Adrenal gland (tissue), 12 donors: ENCODE measurements around the gene CNTN5. TPM values are rescaled to one million over a fixed set of nuclear protein-coding genes. Genes with fewer than 3 reads are reported as not detected.

Experiments
- DNase-seq, 7 donors: peaks; one replicate each; pipeline ENCODE4 v3.0.0-alpha.2; 2019 to 2020
- H3K27ac ChIP-seq, 5 donors: fragments of 200-600 bp; sonication (generic) in 4 of 5; 1 replicate in 3 of 5; 2 replicates in 2 of 5; pipeline versions ENCODE4 v1.5.1 to v1.8.0; 2016 to 2020; ENCODE audit warnings: mild to moderate bottlenecking in 1 of 5
- H3K27me3 ChIP-seq: fragments of 200-600 bp; 2 replicates; pipeline ENCODE4 v1.8.0; 2021
- H3K36me3 ChIP-seq, 2 donors: fragments of 200-600 bp; replicated peaks in 1 of 2; 1 replicate in 1 of 2; 2 replicates in 1 of 2; pipeline versions ENCODE4 v1.5.1 to v1.8.0; 2018 to 2022
- H3K4me1 ChIP-seq, 2 donors: fragments of 200-600 bp; replicated peaks in 1 of 2; 1 replicate in 1 of 2; 2 replicates in 1 of 2; pipeline versions ENCODE4 v1.5.1 to v1.8.0; 2018 to 2021
- H3K4me3 ChIP-seq, 4 donors: fragments of 200-600 bp; sonication (generic) in 3 of 4; one replicate each; pipeline ENCODE4 v1.5.1; 2016 to 2018
- H3K9me3 ChIP-seq, 3 donors: fragments of 200-600 bp; sonication (generic) in 1 of 3; replicated peaks in 1 of 3; 1 replicate in 2 of 3; 2 replicates in 1 of 3; pipeline versions ENCODE4 v1.5.1 to v1.8.0; 2016 to 2021
- POLR2A ChIP-seq, 2 donors: fragments of 450-650 bp; IDR thresholded peaks; one replicate each; pipeline ENCODE4 v1.6.1; 2017; ENCODE audit warnings: antibody characterized with exemption in 2 of 2, mild to moderate bottlenecking in 2 of 2, moderate library complexity in 1 of 2
- WGBS, 4 donors: extraction: QIAGEN DNeasy Blood & Tissue Kit in 2 of 4; methylation state at CpG; one replicate each; pipeline versions ENCODE4 v1.1.5 to v1.1.7; 2013 to 2017; 5-methylcytosine and 5-hydroxymethylcytosine counted together
- intact Hi-C, 2 donors: fragments of 100-400 bp; cut with DNase I; formaldehyde crosslinking; loops; one replicate each; pipeline versions ENCODE4 v1.14.1 to v1.15.0; 2022 to 2023
- polyA plus RNA-seq, 3 donors: library from polyadenylated mRNA; stranded (reverse); fragments of 200-250 nt in 2 of 3; fragments of 350-450 nt in 1 of 3; fragmentation: Illumina TruSeq in 1 of 3; extraction: RNeasy Lipid Tissue Mini Kit (QIAGEN cat#74804) in 1 of 3; gene quantifications; one replicate each; pipeline ENCODE4 v1.2.3, GENCODE V29; 2013 to 2014
- total RNA-seq, 9 donors: library from RNA; depleted of rRNA in 4 of 9; stranded (reverse); fragments of >200 nt in 4 of 9; fragments of 120-200 nt in 1 of 9; fragmentation: NEBNext Ultra II Directional in 1 of 9; extraction: Animal tissue kit (Norgen Biotek cat#: 25700) in 1 of 9; gene quantifications; one replicate each; pipeline versions ENCODE4 v1.1.0 to v1.2.4, GENCODE V29; 2013 to 2023
- TF ChIP-seq, protein P1 (sequence below), 6 experiments: fragments of 450-650 bp in 4 of 6; fragments of 200-600 bp in 2 of 6; sonication (generic) in 1 of 6; IDR thresholded peaks; 1 replicate in 5 of 6; 2 replicates in 1 of 6; pipeline versions ENCODE4 v1.5.1 to v1.8.0; 2016 to 2021; ENCODE audit warnings: antibody characterized with exemption in 6 of 6, mild to moderate bottlenecking in 2 of 6, moderate library complexity in 1 of 6
- donor health status: healthy with polysubstance abuse.
- donor health status: Bipolar disorder and iron deficiency.
- donor health status: DM: yes; HTN: yes; CAD: no.
- donor health status: DM: no; HTN: no; CAD: no.
- donor health status: DM: no; HTN: no; CAD: no.
- donor health status: DM: yes; HTN: yes; CAD: no.

The CNTN5 gene
- total and polyA plus RNA-seq, 12 donors, result 0.07 to 107 (median 0.30) TPM; not detected in 8

GRCh38 chr11:99585606-99586005, 564.9 kb downstream of the CNTN5 start:
- intact Hi-C loops, result no loop called here
- 32 to 37% (median 34%) methylated on average over 4 of the region's 4 CpGs for WGBS, 4 donors

DNA sequence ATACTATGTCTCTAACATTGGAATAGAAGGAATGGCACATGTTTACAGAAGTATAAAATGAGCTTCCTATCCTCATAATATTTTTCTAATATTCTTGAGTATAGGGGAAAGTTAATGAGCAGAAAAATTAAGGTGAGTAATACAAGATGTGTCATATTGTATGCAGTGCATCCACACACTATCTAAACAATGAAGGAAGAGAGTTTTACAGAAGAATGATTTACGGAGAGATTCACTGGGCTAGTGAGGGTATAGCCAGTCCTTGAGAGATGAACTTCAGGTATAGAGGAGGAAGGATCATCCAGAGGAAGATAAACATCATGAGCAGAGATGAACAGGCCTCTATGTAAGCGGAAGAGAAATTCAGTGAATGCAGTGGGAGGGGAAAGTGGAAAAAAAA, 569.0 kb downstream of the CNTN5 start:
- intact Hi-C loops, result no loop called here
- no peak for TF ChIP-seq POLR2A (IDR thresholded peaks at IDR 0.05)
- TF ChIP-seq, protein P1, sequence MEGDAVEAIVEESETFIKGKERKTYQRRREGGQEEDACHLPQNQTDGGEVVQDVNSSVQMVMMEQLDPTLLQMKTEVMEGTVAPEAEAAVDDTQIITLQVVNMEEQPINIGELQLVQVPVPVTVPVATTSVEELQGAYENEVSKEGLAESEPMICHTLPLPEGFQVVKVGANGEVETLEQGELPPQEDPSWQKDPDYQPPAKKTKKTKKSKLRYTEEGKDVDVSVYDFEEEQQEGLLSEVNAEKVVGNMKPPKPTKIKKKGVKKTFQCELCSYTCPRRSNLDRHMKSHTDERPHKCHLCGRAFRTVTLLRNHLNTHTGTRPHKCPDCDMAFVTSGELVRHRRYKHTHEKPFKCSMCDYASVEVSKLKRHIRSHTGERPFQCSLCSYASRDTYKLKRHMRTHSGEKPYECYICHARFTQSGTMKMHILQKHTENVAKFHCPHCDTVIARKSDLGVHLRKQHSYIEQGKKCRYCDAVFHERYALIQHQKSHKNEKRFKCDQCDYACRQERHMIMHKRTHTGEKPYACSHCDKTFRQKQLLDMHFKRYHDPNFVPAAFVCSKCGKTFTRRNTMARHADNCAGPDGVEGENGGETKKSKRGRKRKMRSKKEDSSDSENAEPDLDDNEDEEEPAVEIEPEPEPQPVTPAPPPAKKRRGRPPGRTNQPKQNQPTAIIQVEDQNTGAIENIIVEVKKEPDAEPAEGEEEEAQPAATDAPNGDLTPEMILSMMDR (IDR thresholded peaks at IDR 0.05), result no peak
- DNase-seq, result no peak
- no peaks in the 10 kb centered on the region for H3K4me1 ChIP-seq
- no peak overlapping the region for H3K4me3 ChIP-seq
- H3K27me3 ChIP-seq, result no peaks in the 10 kb centered on the region
- H3K36me3 ChIP-seq, result no peaks in the 10 kb centered on the region
- no peak overlapping the region for H3K27ac ChIP-seq
- no peaks in the 10 kb centered on the region for H3K9me3 ChIP-seq
- 86 to 93% (median 90%) methylated on average over 2 of the region's 2 CpGs for WGBS, 4 donors

More at GRCh38 chr11:99585606-99586005, 564.9 kb downstream of the CNTN5 start:
- no peak overlapping the region for H3K27ac ChIP-seq
- H3K36me3 ChIP-seq, result no peaks in the 10 kb centered on the region
- no peak for DNase-seq
- H3K9me3 ChIP-seq, result no peaks in the 10 kb centered on the region
- H3K27me3 ChIP-seq, result no peaks in the 10 kb centered on the region
- no peak overlapping the region for H3K4me3 ChIP-seq
- no peaks in the 10 kb centered on the region for H3K4me1 ChIP-seq
- no peak for TF ChIP-seq POLR2A (IDR thresholded peaks at IDR 0.05)
- TF ChIP-seq, protein P1 (IDR thresholded peaks at IDR 0.05), result no peak

DNA sequence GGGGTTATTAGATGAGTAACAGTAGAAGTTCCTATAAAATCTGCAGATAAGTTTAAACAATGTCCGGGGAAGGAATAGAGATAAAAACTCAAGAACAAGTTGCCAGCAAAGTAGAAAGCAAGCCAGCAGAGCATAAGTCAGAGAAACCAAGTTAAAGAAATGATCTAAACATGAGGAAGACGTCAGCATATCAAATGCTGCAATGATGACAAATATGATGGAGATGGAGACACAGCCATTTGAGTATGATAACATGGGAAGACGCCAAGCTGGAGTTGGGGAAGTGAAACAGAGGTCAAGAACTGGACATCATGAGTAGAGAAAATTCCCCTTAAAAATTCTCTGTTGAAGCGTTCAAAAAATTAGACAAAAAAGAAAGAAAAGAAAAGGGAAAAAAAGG, 571.5 kb downstream of the CNTN5 start:
- Histone ChIP-seq H3K9me3 (no peaks in the 10 kb centered on the region), H3K4me1 (no peaks in the 10 kb centered on the region), H3K36me3 (no peaks in the 10 kb centered on the region), H3K27me3 (no peaks in the 10 kb centered on the region), H3K27ac (no peak overlapping the region), H3K4me3 (no peak overlapping the region)
- 67 to 74% (median 70%) methylated on average over 4 of the region's 4 CpGs for WGBS, 4 donors
- TF ChIP-seq, protein P1 (IDR thresholded peaks at IDR 0.05), result no peak
- no peak for TF ChIP-seq POLR2A (IDR thresholded peaks at IDR 0.05)
- intact Hi-C loops, result no loop called here
- DNase-seq, result no peak

DNA sequence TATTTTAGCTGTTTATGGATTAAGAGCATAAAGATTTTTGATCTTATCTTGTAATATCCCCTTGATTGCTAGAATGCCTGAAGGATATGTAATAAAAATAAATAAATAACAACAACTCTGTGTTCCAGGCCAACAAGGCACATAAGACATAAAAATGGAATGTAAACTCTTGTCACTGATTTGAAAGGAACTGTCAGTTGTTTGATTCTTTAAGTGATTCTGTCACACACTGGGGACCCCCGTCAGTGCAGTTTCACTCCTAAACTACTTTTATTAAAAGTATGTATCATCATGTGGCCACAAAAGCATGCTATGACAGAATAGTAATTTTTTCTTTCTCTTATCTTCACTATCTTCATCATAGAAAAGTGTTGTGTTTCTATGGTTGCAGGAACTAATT, 572.4 kb downstream of the CNTN5 start:
- H3K4me3 ChIP-seq, result no peak overlapping the region
- 63 to 71% (median 68%) methylated on average over 1 of the region's 1 CpG for WGBS, 4 donors
- no peaks in the 10 kb centered on the region for H3K4me1 ChIP-seq
- no peaks in the 10 kb centered on the region for H3K9me3 ChIP-seq
- H3K27ac ChIP-seq, result no peak overlapping the region
- no peak for TF ChIP-seq POLR2A (IDR thresholded peaks at IDR 0.05)
- TF ChIP-seq, protein P1 (IDR thresholded peaks at IDR 0.05), result no peak
- no peaks in the 10 kb centered on the region for H3K36me3 ChIP-seq
- no peaks in the 10 kb centered on the region for H3K27me3 ChIP-seq
- intact Hi-C loops, result no loop called here
- DNase-seq, result no peak
